ENCODE measurements around the gene SLC24A3.

SLC24A3 gene

GRCh38 chr20:19746396-19746795, 534.0 kb downstream of the SLC24A3 start:
- no peak overlapping the region for H3K27ac Mint-ChIP-seq
- peaks cover 25% of the 10 kb centered on the region for H3K4me1 Mint-ChIP-seq

GRCh38 chr20:19747903-19748302, 535.5 kb downstream of the SLC24A3 start:
- Mint-ChIP-seq H3K27ac (no peak overlapping the region), H3K4me1 (peaks cover 25% of the 10 kb centered on the region)

More at GRCh38 chr20:19746396-19746795, 534.0 kb downstream of the SLC24A3 start:
- Mint-ChIP-seq H3K36me3 (ENCODE audit: low read depth) (no peaks in the 10 kb centered on the region), H3K27me3 (ENCODE audit: low read depth) (no peaks in the 10 kb centered on the region), H3K9me3 (no peaks in the 10 kb centered on the region), H3K4me3 (no peak overlapping the region)
- TF ChIP-seq, protein P1, sequence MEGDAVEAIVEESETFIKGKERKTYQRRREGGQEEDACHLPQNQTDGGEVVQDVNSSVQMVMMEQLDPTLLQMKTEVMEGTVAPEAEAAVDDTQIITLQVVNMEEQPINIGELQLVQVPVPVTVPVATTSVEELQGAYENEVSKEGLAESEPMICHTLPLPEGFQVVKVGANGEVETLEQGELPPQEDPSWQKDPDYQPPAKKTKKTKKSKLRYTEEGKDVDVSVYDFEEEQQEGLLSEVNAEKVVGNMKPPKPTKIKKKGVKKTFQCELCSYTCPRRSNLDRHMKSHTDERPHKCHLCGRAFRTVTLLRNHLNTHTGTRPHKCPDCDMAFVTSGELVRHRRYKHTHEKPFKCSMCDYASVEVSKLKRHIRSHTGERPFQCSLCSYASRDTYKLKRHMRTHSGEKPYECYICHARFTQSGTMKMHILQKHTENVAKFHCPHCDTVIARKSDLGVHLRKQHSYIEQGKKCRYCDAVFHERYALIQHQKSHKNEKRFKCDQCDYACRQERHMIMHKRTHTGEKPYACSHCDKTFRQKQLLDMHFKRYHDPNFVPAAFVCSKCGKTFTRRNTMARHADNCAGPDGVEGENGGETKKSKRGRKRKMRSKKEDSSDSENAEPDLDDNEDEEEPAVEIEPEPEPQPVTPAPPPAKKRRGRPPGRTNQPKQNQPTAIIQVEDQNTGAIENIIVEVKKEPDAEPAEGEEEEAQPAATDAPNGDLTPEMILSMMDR (IDR thresholded peaks at IDR 0.05; ENCODE audit: unreplicated experiment in 3 of 3) = no peak

GRCh38 chr20:19748681-19749080, 536.2 kb downstream of the SLC24A3 start:
- Mint-ChIP-seq H3K27ac (peak overlapping the region in 2 of 3 experiments; percentile 1 to 11), H3K27me3 (ENCODE audit: low read depth) (peaks cover 4% of the 10 kb centered on the region), H3K4me1 (peaks cover 21% of the 10 kb centered on the region), H3K36me3 (ENCODE audit: low read depth) (no peaks in the 10 kb centered on the region), H3K4me3 (no peak overlapping the region), H3K9me3 (no peaks in the 10 kb centered on the region)
- TF ChIP-seq, protein P1 (IDR thresholded peaks at IDR 0.05; ENCODE audit: unreplicated experiment in 3 of 3) = no peak

More at GRCh38 chr20:19747903-19748302, 535.5 kb downstream of the SLC24A3 start:
- Mint-ChIP-seq H3K4me3 (no peak overlapping the region), H3K9me3 (no peaks in the 10 kb centered on the region), H3K27me3 (ENCODE audit: low read depth) (peaks cover 4% of the 10 kb centered on the region), H3K36me3 (ENCODE audit: low read depth) (no peaks in the 10 kb centered on the region)
- TF ChIP-seq, protein P1 (IDR thresholded peaks at IDR 0.05; ENCODE audit: unreplicated experiment in 3 of 3) = no peak

DNA sequence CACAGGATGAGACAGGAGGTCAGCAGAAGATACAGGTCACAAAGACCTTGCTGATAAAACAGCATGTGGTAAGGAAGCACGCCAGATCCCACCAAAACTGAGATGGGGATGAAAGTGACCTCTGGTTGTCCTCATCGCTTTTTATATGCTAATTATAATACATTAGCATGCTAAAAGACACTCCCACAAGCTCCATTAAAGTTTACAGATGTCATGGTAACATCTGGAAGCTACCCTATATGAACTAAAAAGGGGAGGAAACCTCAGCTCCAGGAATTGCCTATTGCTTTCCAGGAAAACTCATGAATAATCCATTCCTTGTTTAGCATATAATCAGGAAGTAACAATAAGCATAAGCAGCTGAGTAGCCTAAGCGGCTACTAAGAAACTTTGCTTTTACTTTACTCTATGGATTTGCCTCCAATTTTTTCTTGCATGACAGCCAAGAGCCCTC, 537.2 kb downstream of the SLC24A3 start:
- TF ChIP-seq, protein P1 (IDR thresholded peaks at IDR 0.05; ENCODE audit: unreplicated experiment in 3 of 3) = no peak
- H3K4me1 Mint-ChIP-seq = peaks cover 16% of the 10 kb centered on the region
- no peaks in the 10 kb centered on the region for H3K36me3 Mint-ChIP-seq (ENCODE audit: low read depth)
- no peak overlapping the region for H3K4me3 Mint-ChIP-seq
- H3K27ac Mint-ChIP-seq = no peak overlapping the region
- no peaks in the 10 kb centered on the region for H3K9me3 Mint-ChIP-seq
- peaks cover 4% of the 10 kb centered on the region for H3K27me3 Mint-ChIP-seq (ENCODE audit: low read depth)

GRCh38 chr20:19750101-19750606, 537.7 kb downstream of the SLC24A3 start:
- no peak overlapping the region for H3K4me3 Mint-ChIP-seq
- peaks cover 16% of the 10 kb centered on the region for H3K4me1 Mint-ChIP-seq
- no peaks in the 10 kb centered on the region for H3K9me3 Mint-ChIP-seq
- no peaks in the 10 kb centered on the region for H3K36me3 Mint-ChIP-seq (ENCODE audit: low read depth)
- H3K27me3 Mint-ChIP-seq (ENCODE audit: low read depth) = peaks cover 4% of the 10 kb centered on the region
- H3K27ac Mint-ChIP-seq = peak overlapping the region in 1 of 3 experiments; percentile 34
- TF ChIP-seq, protein P1 (IDR thresholded peaks at IDR 0.05; ENCODE audit: unreplicated experiment in 3 of 3) = no peak

Data from nephron (organoid).